ENCODE results near the gene PYY.

GRCh38 chr17:43935926-43936261 lies 17.8 kb downstream of the PYY start:
- TF ChIP-seq CTCF (conservative IDR thresholded peaks at IDR 0.05; ENCODE audit: low read depth, low read length) (no peak), EZH2phosphoT487 (IDR thresholded peaks at IDR 0.05; ENCODE audit: borderline replicate concordance, low read length) (no peak), EZH2 (IDR thresholded peaks at IDR 0.05; ENCODE audit: low read length, unreplicated experiment) (no peak)
